Mesenchymal stem cell (in vitro differentiated cells and primary cell): ENCODE measurements around the gene CISTR.

Experiments used
- DNase-seq: peaks from one replicate; pipeline ENCODE4 v3.0.0-alpha.2; 2013
- H2AFZ ChIP-seq: one replicate; pipeline ENCODE4 v1.6.1; 2013; ENCODE audit warnings: low read depth, mild to moderate bottlenecking, control low read depth, inconsistent platforms, low read length, moderate library complexity
- H2AK5ac ChIP-seq: 2 replicates; pipeline ENCODE4 v1.6.1; 2013; ENCODE audit warnings: low read length, moderate library complexity, mild to moderate bottlenecking, inconsistent platforms; ENCODE audit not compliant: severe bottlenecking
- H2BK120ac ChIP-seq: one replicate; pipeline ENCODE4 v1.6.1; 2013; ENCODE audit warnings: low read depth, mild to moderate bottlenecking, inconsistent platforms, low read length, moderate library complexity
- H2BK12ac ChIP-seq, 2 experiments: one replicate each; pipeline ENCODE4 v1.6.1; 2013; ENCODE audit warnings: inconsistent platforms in 2 of 2, low read length in 2 of 2, mild to moderate bottlenecking in 2 of 2, moderate library complexity in 2 of 2, control low read depth in 1 of 2
- H2BK15ac ChIP-seq: one replicate; pipeline ENCODE4 v1.6.1; 2013; ENCODE audit warnings: mild to moderate bottlenecking, low read depth, inconsistent platforms; ENCODE audit not compliant: poor library complexity, severe bottlenecking
- H2BK5ac ChIP-seq: 2 replicates; pipeline ENCODE4 v1.6.1; 2013; ENCODE audit warnings: low read depth, mild to moderate bottlenecking, low read length, control low read depth, inconsistent platforms; ENCODE audit not compliant: poor library complexity, severe bottlenecking
- H3K14ac ChIP-seq, 2 experiments: one replicate each; pipeline ENCODE4 v1.6.1; 2013; ENCODE audit warnings: inconsistent platforms in 2 of 2, low read length in 2 of 2, control low read depth in 1 of 2, mild to moderate bottlenecking in 1 of 2, moderate library complexity in 1 of 2
- H3K18ac ChIP-seq, 2 experiments: one replicate each; pipeline ENCODE4 v1.6.1; 2013; ENCODE audit warnings: inconsistent platforms in 2 of 2, low read length in 2 of 2, control low read depth in 1 of 2, low read depth in 1 of 2, mild to moderate bottlenecking in 1 of 2
- H3K23ac ChIP-seq, 2 experiments: one replicate each; pipeline ENCODE4 v1.6.1; 2013; ENCODE audit warnings: inconsistent platforms in 2 of 2, low read length in 2 of 2, mild to moderate bottlenecking in 2 of 2, moderate library complexity in 2 of 2, control low read depth in 1 of 2
- H3K27ac ChIP-seq: 2 replicates; pipeline ENCODE4 v1.5.1; 2013; ENCODE audit warnings: mild to moderate bottlenecking, moderate library complexity, low read length, control low read depth, inconsistent platforms; ENCODE audit not compliant: poor library complexity, severe bottlenecking
- H3K27me3 ChIP-seq, 2 experiments: 2 replicates each; pipeline versions ENCODE4 v1.6.1 to v1.7.0; 2013; ENCODE audit warnings: low read length in 2 of 2, mild to moderate bottlenecking in 2 of 2, moderate library complexity in 2 of 2, control low read depth in 1 of 2, inconsistent platforms in 1 of 2; ENCODE audit not compliant: control insufficient read depth in 1 of 2, insufficient read depth in 1 of 2
- H3K36me3 ChIP-seq, 2 experiments: 2 replicates each; pipeline versions ENCODE4 v1.6.1 to v1.7.0; 2013; ENCODE audit warnings: low read length in 2 of 2, control low read depth in 1 of 2, inconsistent platforms in 1 of 2, low read depth in 1 of 2, mild to moderate bottlenecking in 1 of 2; ENCODE audit not compliant: insufficient read depth in 2 of 2, control insufficient read depth in 1 of 2
- H3K4ac ChIP-seq, 2 experiments: one replicate each; pipeline ENCODE4 v1.6.1; 2013; ENCODE audit warnings: inconsistent platforms in 2 of 2, low read length in 2 of 2, mild to moderate bottlenecking in 2 of 2, moderate library complexity in 2 of 2, control low read depth in 1 of 2, low read depth in 1 of 2
- H3K4me1 ChIP-seq: 2 replicates; pipeline ENCODE4 v1.6.1; 2013; ENCODE audit warnings: low read depth, low read length, control low read depth; ENCODE audit not compliant: control insufficient read depth, insufficient read depth
- H3K4me2 ChIP-seq: 2 replicates; pipeline ENCODE4 v1.6.1; 2013; ENCODE audit warnings: low read length, mild to moderate bottlenecking, inconsistent platforms; ENCODE audit not compliant: poor library complexity, severe bottlenecking
- H3K4me3 ChIP-seq, 2 experiments: 2 replicates each; pipeline versions ENCODE4 v1.5.1 to v1.7.0; 2013; ENCODE audit warnings: low read length in 2 of 2, mild to moderate bottlenecking in 2 of 2, control low read depth in 1 of 2, low read depth in 1 of 2; ENCODE audit not compliant: insufficient read depth in 1 of 2
- H3K79me1 ChIP-seq: replicated peaks from 2 replicates; pipeline ENCODE4 v1.6.1; 2013; ENCODE audit warnings: mild to moderate bottlenecking, control low read depth, low read length, inconsistent platforms; ENCODE audit not compliant: poor library complexity, severe bottlenecking
- H3K9ac ChIP-seq: 2 replicates; pipeline ENCODE4 v1.7.0; 2013; ENCODE audit warnings: mild to moderate bottlenecking, low read length, moderate library complexity
- H3K9me3 ChIP-seq: 2 replicates; pipeline ENCODE4 v1.7.0; 2013; ENCODE audit warnings: mild to moderate bottlenecking, low read length; ENCODE audit not compliant: control insufficient read depth
- H4K8ac ChIP-seq: one replicate; pipeline ENCODE4 v1.6.1; 2013; ENCODE audit warnings: inconsistent platforms, mild to moderate bottlenecking, low read length, moderate library complexity
- H4K91ac ChIP-seq: one replicate; pipeline ENCODE4 v1.6.1; 2013; ENCODE audit warnings: mild to moderate bottlenecking, low read length, inconsistent platforms
- WGBS: methylation state at CpG from one replicate; pipeline ENCODE4 v1.1.7; 2013; ENCODE audit warnings: mixed read lengths; 5-methylcytosine and 5-hydroxymethylcytosine counted together

The CISTR gene

DNA sequence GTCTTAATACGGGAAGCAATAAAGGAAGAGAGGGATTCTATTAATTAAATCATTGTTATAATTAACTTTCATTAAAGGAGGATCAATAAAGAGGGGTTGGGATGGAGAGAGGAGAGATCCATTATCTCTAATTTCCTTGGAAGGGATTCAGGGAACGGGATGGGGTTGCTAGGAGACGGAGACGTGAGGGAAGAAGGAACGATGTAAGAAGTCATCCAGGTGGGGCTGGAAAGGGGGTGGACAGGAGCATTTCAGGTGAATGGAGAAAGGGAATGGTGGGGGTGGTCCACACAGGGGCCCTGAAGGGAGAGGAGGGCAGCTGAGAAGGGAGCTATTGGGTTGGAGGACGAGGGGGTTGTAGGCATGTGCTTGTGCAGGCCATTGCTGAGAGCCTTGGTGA lies 41.7 kb downstream of the CISTR start:
- no peak for DNase-seq
- no peak overlapping the region for H2BK15ac ChIP-seq
- no peak overlapping the region for H3K4ac ChIP-seq
- H3K14ac ChIP-seq: no peak overlapping the region
- H3K27me3 ChIP-seq: peaks cover 20 to 31% of the 10 kb centered on the region in 2 experiments
- H3K4me2 ChIP-seq: no peak overlapping the region
- H3K18ac ChIP-seq: no peak overlapping the region
- no peak overlapping the region for H2AFZ ChIP-seq
- no peak overlapping the region for H2AK5ac ChIP-seq
- peaks cover 1% of the 10 kb centered on the region for H3K4me1 ChIP-seq
- H3K9me3 ChIP-seq: no peaks in the 10 kb centered on the region
- no peak overlapping the region for H4K91ac ChIP-seq
- no peak overlapping the region for H2BK12ac ChIP-seq
- H3K4me3 ChIP-seq: no peak overlapping the region
- H3K9ac ChIP-seq: no peak overlapping the region
- H3K36me3 ChIP-seq: peaks cover 37 to 40% of the 10 kb centered on the region in 2 experiments
- 78% methylated on average over 5 of the region's 6 CpGs for WGBS
- H2BK120ac ChIP-seq: no peak overlapping the region
- no peak overlapping the region for H2BK5ac ChIP-seq
- no peaks in the 10 kb centered on the region for H3K79me1 ChIP-seq
- no peak overlapping the region for H3K23ac ChIP-seq
- H3K27ac ChIP-seq: no peak overlapping the region
- no peak overlapping the region for H4K8ac ChIP-seq

DNA sequence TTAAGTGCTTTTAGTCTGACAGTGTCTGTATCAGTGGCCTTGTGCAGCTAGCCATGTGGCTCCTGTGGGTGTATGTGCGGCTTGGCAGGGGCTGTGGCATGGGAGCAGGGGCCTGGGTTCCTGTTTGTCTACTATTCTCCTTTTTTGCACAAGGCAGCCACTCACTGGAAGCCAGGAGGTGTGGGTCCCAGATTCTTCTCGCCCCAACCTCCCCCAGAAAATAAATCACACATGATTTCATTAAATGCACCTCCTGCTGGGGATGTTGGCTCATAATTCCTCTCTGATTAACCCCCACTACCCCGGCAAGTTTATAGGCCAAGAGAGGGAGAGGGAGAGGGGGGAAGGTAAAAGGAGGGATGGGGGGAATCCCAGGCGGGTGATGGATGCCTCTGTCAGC lies 42.1 kb downstream of the CISTR start:
- Histone ChIP-seq H2AK5ac (no peak overlapping the region), H2AFZ (no peak overlapping the region), H2BK12ac (no peak overlapping the region), H4K8ac (no peak overlapping the region), H2BK5ac (no peak overlapping the region), H3K36me3 (peaks cover 33 to 36% of the 10 kb centered on the region in 2 experiments), H3K79me1 (no peaks in the 10 kb centered on the region), H4K91ac (no peak overlapping the region), H3K9ac (no peak overlapping the region), H3K4ac (no peak overlapping the region), H3K4me3 (no peak overlapping the region), H3K18ac (no peak overlapping the region), H3K4me1 (peaks cover 1% of the 10 kb centered on the region), H3K23ac (no peak overlapping the region), H3K27me3 (peaks cover 20 to 32% of the 10 kb centered on the region in 2 experiments), H3K9me3 (no peaks in the 10 kb centered on the region), H3K4me2 (no peak overlapping the region), H3K27ac (no peak overlapping the region), H2BK15ac (no peak overlapping the region), H3K14ac (no peak overlapping the region), H2BK120ac (no peak overlapping the region)
- no peak for DNase-seq
- WGBS: 83% methylated on average over 1 of the region's 4 CpGs

DNA sequence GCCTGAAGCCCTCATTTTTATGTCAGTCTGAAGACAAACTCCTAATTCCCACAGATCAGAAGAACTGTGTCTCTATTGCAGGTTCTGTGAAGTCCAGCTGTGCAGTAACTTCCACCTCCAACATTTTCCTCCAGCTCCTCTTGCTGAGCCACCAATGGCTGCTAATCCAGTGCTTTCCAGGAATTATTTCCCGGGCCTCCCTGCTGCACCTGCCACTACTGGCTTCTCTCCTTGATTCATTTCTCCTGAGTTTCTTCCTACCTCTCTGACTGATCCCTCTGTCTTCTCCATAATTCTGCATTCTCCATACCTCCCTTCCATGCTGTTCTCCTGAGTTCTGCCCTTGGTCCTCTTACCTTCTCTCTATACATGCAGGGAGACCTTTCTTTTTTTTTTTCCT lies 45.7 kb downstream of the CISTR start:
- H3K9me3 ChIP-seq: no peaks in the 10 kb centered on the region
- no peak overlapping the region for H3K4ac ChIP-seq
- H3K27me3 ChIP-seq: peaks cover 31 to 65% of the 10 kb centered on the region in 2 experiments
- no peak overlapping the region for H2BK12ac ChIP-seq
- H2AFZ ChIP-seq: no peak overlapping the region
- H2BK120ac ChIP-seq: no peak overlapping the region
- no peak overlapping the region for H3K4me3 ChIP-seq
- H3K36me3 ChIP-seq: no peaks in the 10 kb centered on the region
- no peaks in the 10 kb centered on the region for H3K79me1 ChIP-seq
- H3K18ac ChIP-seq: no peak overlapping the region
- H3K23ac ChIP-seq: no peak overlapping the region
- H4K91ac ChIP-seq: no peak overlapping the region
- no peak overlapping the region for H2BK5ac ChIP-seq
- WGBS: 82% methylated on average over 1 of the region's 1 CpG
- H2AK5ac ChIP-seq: no peak overlapping the region
- H3K4me2 ChIP-seq: no peak overlapping the region
- H2BK15ac ChIP-seq: no peak overlapping the region
- H3K4me1 ChIP-seq: no peaks in the 10 kb centered on the region
- no peak overlapping the region for H3K27ac ChIP-seq
- H4K8ac ChIP-seq: no peak overlapping the region
- H3K14ac ChIP-seq: no peak overlapping the region
- no peak for DNase-seq
- H3K9ac ChIP-seq: no peak overlapping the region

DNA sequence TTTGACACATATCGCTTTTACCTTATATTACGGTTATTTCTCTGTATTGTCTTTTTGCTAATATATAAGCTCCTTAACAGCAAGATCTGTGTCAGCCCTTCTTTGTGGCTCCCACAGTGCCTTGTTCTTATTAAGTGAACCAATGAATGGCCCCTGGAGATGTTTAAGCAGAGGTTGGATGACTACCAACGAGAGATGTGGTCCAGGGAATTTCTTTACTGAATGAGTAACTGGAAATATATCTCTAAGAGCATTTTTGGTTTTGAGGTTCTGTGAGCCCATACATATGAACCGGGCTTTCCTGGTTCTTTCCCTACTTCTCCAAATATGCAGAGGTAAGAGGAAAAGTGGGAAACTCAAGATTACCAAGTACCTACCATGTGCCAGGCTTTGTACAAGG lies 48.0 kb downstream of the CISTR start:
- Histone ChIP-seq H2BK5ac (no peak overlapping the region), H2BK15ac (no peak overlapping the region), H3K9ac (no peak overlapping the region), H3K4me3 (no peak overlapping the region), H4K91ac (no peak overlapping the region), H2AK5ac (no peak overlapping the region), H3K9me3 (no peaks in the 10 kb centered on the region), H4K8ac (no peak overlapping the region), H3K18ac (no peak overlapping the region), H2AFZ (no peak overlapping the region), H2BK12ac (no peak overlapping the region), H3K36me3 (no peaks in the 10 kb centered on the region), H3K27me3 (peaks cover 50 to 71% of the 10 kb centered on the region in 2 experiments), H3K4me1 (no peaks in the 10 kb centered on the region), H3K14ac (no peak overlapping the region), H3K4ac (no peak overlapping the region), H3K27ac (no peak overlapping the region), H3K79me1 (no peaks in the 10 kb centered on the region), H3K23ac (no peak overlapping the region), H2BK120ac (no peak overlapping the region), H3K4me2 (no peak overlapping the region)
- 40% methylated on average over 2 of the region's 4 CpGs for WGBS
- DNase-seq: no peak
